RPMI8226 (cell line): ENCODE data around the gene CSNK2A2.

Experiments used
- DNase-seq: peaks from one replicate; pipeline ENCODE4 v3.0.0-alpha.2; 2015

The CSNK2A2 gene

GRCh38 chr16:58109330-58109729, 88.6 kb downstream of the CSNK2A2 start:
- no peak for DNase-seq
